ENCODE results near the gene FIBP.

- TF ChIP-seq CTCF (conservative IDR thresholded peaks at IDR 0.05; ENCODE audit: low read depth, low read length): peak; percentile 66
- TF ChIP-seq EZH2 (IDR thresholded peaks at IDR 0.05; ENCODE audit: low read length, unreplicated experiment): no peak
- TF ChIP-seq EZH2phosphoT487 (IDR thresholded peaks at IDR 0.05; ENCODE audit: borderline replicate concordance, low read length): no peak
Measured at GRCh38 chr11:65911682-65912568, 23.7 kb upstream of the FIBP start.
